Loucy (cell line): ENCODE results near the gene C20orf204.
A peak's percentile ranks its signal among the peaks of the same experiment; 100 is the strongest.

Experiments used
- H2AFZ ChIP-seq: fragments of 200-600 bp; sonication (generic); 2 replicates; pipeline ENCODE4 v1.6.0; 2016; ENCODE audit warnings: antibody characterized with exemption, mild to moderate bottlenecking, low read length, moderate library complexity
- H3F3A ChIP-seq: fragments of 200-600 bp; 2 replicates; pipeline ENCODE4 v1.6.0; 2016; ENCODE audit warnings: antibody characterized with exemption, low read depth, mild to moderate bottlenecking
- H3K27me3 ChIP-seq: fragments of 200-600 bp; sonication (generic); 2 replicates; pipeline ENCODE4 v1.6.1; 2014; ENCODE audit warnings: low read length, mild to moderate bottlenecking; ENCODE audit not compliant: insufficient read depth, poor library complexity, severe bottlenecking
- H3K36me3 ChIP-seq: fragments of 200-600 bp; sonication (generic); 2 replicates; pipeline ENCODE4 v1.6.1; 2016; ENCODE audit warnings: low read length; ENCODE audit not compliant: insufficient read depth
- H3K4me1 ChIP-seq: fragments of 200-600 bp; sonication (generic); 2 replicates; pipeline ENCODE4 v1.5.1; 2014; ENCODE audit warnings: low read length, mild to moderate bottlenecking; ENCODE audit not compliant: insufficient read depth, poor library complexity, severe bottlenecking
- H3K4me2 ChIP-seq: fragments of 200-600 bp; sonication (generic); 2 replicates; pipeline ENCODE4 v1.6.0; 2014; ENCODE audit warnings: antibody characterized with exemption, low read length, low read depth, mild to moderate bottlenecking; ENCODE audit not compliant: poor library complexity, severe bottlenecking
- H3K4me3 ChIP-seq: fragments of 200-600 bp; sonication (generic); 2 replicates; pipeline ENCODE4 v1.5.1; 2014; ENCODE audit warnings: low read length, mild to moderate bottlenecking, mixed read lengths; ENCODE audit not compliant: poor library complexity, severe bottlenecking
- H3K79me2 ChIP-seq: fragments of 200-600 bp; sonication (generic); 2 replicates; pipeline ENCODE4 v1.6.1; 2014; ENCODE audit warnings: low read length; ENCODE audit not compliant: insufficient read depth
- H3K9ac ChIP-seq: fragments of 200-600 bp; sonication (generic); 2 replicates; pipeline ENCODE4 v1.6.0; 2014; ENCODE audit warnings: mild to moderate bottlenecking, low read depth, low read length, moderate library complexity; ENCODE audit not compliant: poor library complexity, severe bottlenecking
- H3K9me2 ChIP-seq: fragments of 200-600 bp; sonication (generic); replicated peaks from 2 replicates; pipeline ENCODE4 v1.6.1; 2016; ENCODE audit warnings: low read depth, low read length, mixed read lengths
- H3K9me3 ChIP-seq: fragments of 200-600 bp; sonication (generic); 2 replicates; pipeline ENCODE4 v1.6.1; 2014; ENCODE audit warnings: mild to moderate bottlenecking, antibody characterized with exemption, low read length, low read depth; ENCODE audit not compliant: insufficient read depth
- H4K20me1 ChIP-seq: fragments of 200-600 bp; sonication (generic); 2 replicates; pipeline ENCODE4 v1.6.0; 2014; ENCODE audit warnings: antibody characterized with exemption, low read length, mild to moderate bottlenecking; ENCODE audit not compliant: insufficient read depth, poor library complexity, severe bottlenecking
- EZH2phosphoT487 ChIP-seq: fragments of 200-600 bp; IDR thresholded peaks from 2 replicates; pipeline ENCODE4 v1.6.1; 2018; ENCODE audit warnings: antibody characterized with exemption, mild to moderate bottlenecking, moderate library complexity, borderline replicate concordance
- TF ChIP-seq, protein P1 (sequence below): fragments of 200-600 bp; sonication (generic); conservative IDR thresholded peaks from 2 replicates; pipeline ENCODE4 v1.5.1; 2014; ENCODE audit warnings: mild to moderate bottlenecking, antibody characterized with exemption, low read length

Gene C20orf204

DNA sequence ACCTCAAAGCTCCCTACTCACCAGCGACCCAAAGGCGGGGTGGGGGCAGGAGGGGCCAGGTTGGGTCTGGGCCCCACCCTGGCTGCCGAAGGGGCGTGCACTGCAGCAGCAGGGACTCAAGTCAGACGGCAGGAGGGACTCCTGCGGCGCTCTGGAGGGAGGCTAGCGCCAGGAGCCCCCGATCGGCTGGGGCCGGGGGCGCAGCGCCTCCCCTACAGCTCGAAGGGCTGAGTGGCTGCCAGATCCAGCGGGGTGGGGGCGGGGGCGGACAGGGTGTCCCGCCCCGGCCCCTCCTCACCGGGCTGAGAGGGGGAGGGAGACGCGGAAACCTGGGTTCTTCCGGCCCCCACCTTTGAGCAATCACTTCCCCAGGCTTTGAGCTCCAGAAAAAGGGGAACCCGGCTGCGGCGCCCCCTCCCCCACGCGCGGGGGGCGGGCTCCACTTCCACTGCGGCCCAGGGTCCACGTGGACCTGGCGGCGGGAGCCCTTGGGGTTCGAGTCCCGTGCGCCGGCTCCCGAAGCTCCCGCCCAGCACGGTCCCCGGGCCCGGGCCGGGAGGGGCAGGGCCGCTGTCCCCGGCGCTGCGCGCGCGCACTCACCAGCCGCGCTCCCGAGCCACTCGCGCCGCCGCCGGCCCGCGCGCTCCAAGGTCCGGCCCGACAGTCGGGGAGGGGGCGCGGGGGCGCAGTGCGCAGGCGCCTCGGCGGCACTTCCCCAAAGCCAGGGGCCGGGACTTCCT lies 43.5 kb downstream of the C20orf204 start, which contains the start of gene RGS19:
Gene RGS19, minus strand, starts transcription at position 246 of the 740 bp plus-strand sequence. CDS start 2,632 bp downstream, outside the sequence.
- peaks cover 20% of the 10 kb centered on the region for H3F3A ChIP-seq

GRCh38 chr20:64080013-64080812 lies 44.2 kb downstream of the C20orf204 start, which contains the start of gene OPRL1:
OPRL1 (plus strand) TSS chr20:64080082; CDS start chr20:64092721, 12,639 bp downstream.
- peak within 1 kb of the TSS; percentile 83 for H3K4me3 ChIP-seq
- H3K4me1 ChIP-seq = peaks cover 45% of the 10 kb centered on the region
- H3K4me2 ChIP-seq = peak within 1 kb of the TSS; percentile 98
- H3K36me3 ChIP-seq = no peaks in the 10 kb centered on the region
- peak within 1 kb of the TSS; percentile 45; the same call in 1 of the 2 replicates for H2AFZ ChIP-seq
- TF ChIP-seq, protein P1, sequence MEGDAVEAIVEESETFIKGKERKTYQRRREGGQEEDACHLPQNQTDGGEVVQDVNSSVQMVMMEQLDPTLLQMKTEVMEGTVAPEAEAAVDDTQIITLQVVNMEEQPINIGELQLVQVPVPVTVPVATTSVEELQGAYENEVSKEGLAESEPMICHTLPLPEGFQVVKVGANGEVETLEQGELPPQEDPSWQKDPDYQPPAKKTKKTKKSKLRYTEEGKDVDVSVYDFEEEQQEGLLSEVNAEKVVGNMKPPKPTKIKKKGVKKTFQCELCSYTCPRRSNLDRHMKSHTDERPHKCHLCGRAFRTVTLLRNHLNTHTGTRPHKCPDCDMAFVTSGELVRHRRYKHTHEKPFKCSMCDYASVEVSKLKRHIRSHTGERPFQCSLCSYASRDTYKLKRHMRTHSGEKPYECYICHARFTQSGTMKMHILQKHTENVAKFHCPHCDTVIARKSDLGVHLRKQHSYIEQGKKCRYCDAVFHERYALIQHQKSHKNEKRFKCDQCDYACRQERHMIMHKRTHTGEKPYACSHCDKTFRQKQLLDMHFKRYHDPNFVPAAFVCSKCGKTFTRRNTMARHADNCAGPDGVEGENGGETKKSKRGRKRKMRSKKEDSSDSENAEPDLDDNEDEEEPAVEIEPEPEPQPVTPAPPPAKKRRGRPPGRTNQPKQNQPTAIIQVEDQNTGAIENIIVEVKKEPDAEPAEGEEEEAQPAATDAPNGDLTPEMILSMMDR = no peak
- TF ChIP-seq EZH2phosphoT487 = no peak
- peaks cover 20% of the 10 kb centered on the region for H3F3A ChIP-seq
- H4K20me1 ChIP-seq = no peaks in the 10 kb centered on the region
- 0 out of 2 replicates have a peak, but pooled peaks cover 11% of the 10 kb centered on the region for H3K79me2 ChIP-seq
- H3K9me3 ChIP-seq = no peaks in the 10 kb centered on the region
- no peaks in the 10 kb centered on the region for H3K27me3 ChIP-seq
- no peaks in the 10 kb centered on the region for H3K9me2 ChIP-seq
- peak within 1 kb of the TSS; percentile 86 for H3K9ac ChIP-seq

More for the DNA sequence above, 43.5 kb downstream of the C20orf204 start, which contains the start of gene RGS19:
- TF ChIP-seq, protein P1 = no peak
- TF ChIP-seq EZH2phosphoT487 = no peak
- Histone ChIP-seq H3K9me2 (no peaks in the 10 kb centered on the region), H3K79me2 (0 out of 2 replicates have a peak, but pooled peaks cover 11% of the 10 kb centered on the region), H3K27me3 (no peaks in the 10 kb centered on the region), H3K9ac (peak within 1 kb of the TSS; percentile 86), H3K9me3 (no peaks in the 10 kb centered on the region), H3K4me2 (peak within 1 kb of the TSS; percentile 98), H2AFZ (peak within 1 kb of the TSS; percentile 45; the same call in 1 of the 2 replicates), H3K4me3 (peak within 1 kb of the TSS; percentile 83), H4K20me1 (no peaks in the 10 kb centered on the region), H3K4me1 (peaks cover 45% of the 10 kb centered on the region), H3K36me3 (no peaks in the 10 kb centered on the region)

DNA sequence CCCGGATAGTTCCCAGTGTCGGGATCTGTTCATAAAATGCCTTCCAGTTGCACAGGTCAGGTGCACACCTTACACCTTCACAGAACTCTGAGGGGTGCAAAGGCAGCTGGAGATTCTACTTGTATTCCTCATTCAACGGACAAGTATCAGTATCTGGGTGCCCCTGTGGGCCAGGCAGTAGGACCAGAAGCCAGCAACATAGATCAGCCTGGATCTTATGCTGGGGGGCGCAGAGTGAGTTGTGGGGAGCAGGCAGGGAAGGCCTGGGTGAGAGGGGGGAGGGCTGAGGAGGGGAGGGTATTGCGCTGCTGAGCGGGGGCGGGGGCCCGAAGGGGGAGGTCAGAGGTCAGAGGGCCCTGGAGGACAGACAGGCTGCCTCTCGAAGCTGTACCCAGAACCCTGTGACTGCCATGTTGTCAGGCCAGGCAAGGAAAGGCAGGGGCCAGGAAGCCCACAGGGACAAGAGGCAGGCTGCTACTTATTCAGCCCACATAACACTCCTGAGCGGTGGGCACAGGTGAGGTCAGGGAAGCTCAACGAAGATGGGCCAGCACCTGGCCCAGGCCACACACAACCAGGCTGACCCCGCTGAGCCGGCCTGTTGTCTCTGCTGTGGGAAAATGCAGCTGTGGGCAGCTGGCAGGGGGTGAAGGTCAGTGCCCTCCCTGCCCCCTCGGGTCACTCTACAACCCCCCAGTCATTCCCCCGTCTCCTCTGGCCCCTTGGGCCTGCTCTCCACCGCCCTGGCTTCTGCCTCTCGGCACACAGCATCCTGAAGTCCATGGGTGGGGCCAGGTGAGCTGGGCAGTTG lies 45.0 kb downstream of the C20orf204 start:
- Histone ChIP-seq H3K9ac (no peak overlapping the region), H2AFZ (no peak overlapping the region), H3K9me2 (no peaks in the 10 kb centered on the region), H3F3A (peaks cover 20% of the 10 kb centered on the region), H3K4me1 (peaks cover 45% of the 10 kb centered on the region), H3K36me3 (no peaks in the 10 kb centered on the region), H3K9me3 (no peaks in the 10 kb centered on the region), H4K20me1 (no peaks in the 10 kb centered on the region), H3K27me3 (no peaks in the 10 kb centered on the region), H3K4me3 (no peak overlapping the region), H3K4me2 (peak overlapping the region; percentile 90), H3K79me2 (0 out of 2 replicates have a peak, but pooled peaks cover 11% of the 10 kb centered on the region)
- TF ChIP-seq EZH2phosphoT487 = no peak
- TF ChIP-seq, protein P1 = no peak
